ENCODE data around the gene SYNGR1.
A peak's percentile ranks its signal among the peaks of the same experiment; 100 is the strongest.

SYNGR1 gene

DNA sequence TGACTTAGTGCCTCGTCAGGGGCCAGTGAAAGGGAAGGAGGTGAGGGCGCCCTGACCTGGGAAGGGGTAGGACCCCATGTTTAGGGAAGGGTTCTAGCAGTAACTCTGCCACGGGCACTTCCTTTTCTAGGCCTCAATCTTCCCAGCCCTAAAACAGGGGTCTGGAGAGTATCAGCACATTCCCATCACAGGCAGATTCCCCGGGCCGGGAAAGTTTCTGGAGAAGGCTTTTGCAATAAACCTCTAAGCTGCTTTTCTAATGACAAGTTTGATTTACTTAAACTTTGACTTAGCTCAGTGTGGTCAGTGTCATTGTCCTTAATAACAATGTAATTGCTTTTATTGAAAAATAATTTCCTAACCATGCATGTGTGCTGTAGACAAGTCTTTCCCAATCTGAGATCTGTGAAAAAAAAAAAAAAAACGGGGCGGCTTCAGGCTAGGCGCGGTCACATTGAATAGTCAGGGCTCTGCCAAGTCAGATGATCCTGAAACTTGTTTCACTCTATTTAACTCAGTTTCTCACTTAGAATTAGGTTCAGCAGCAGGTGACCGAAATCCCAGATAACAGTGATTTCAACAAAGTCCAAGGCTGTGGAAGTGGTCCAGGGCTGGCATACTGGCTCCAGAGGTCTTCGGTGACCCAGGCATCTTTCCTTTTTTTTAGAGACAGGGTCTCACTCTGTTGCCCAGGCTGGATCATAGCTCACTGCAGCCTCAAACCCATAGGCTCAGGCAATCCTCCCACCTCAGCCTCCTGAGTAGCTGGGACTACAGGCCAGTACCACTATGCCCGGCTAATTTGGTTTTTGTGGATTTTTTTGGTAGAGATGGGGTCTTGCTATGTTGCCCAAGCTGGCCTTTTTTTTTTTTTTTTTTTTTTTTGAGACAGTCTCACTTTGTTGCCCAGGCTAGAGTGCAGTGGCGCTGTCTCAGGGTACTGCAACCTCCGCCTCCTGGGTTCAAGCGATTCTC is 30.3 kb downstream of the SYNGR1 start:
- in situ Hi-C loops (cut with MboI; ENCODE audit: low sequenced_read_pairs): no loop called here
- H3K4me1 ChIP-seq: no peaks in the 10 kb centered on the region
- H3K36me3 ChIP-seq (replicated peaks): no peaks in the 10 kb centered on the region
- H3K27me3 ChIP-seq (ENCODE audit: low read depth): no peaks in the 10 kb centered on the region
- no peak for DNase-seq (ENCODE audit: low spot score in 2 of 2)
- no peaks in the 10 kb centered on the region for H3K9me3 ChIP-seq
- no peak overlapping the region for H3K4me3 ChIP-seq

DNA sequence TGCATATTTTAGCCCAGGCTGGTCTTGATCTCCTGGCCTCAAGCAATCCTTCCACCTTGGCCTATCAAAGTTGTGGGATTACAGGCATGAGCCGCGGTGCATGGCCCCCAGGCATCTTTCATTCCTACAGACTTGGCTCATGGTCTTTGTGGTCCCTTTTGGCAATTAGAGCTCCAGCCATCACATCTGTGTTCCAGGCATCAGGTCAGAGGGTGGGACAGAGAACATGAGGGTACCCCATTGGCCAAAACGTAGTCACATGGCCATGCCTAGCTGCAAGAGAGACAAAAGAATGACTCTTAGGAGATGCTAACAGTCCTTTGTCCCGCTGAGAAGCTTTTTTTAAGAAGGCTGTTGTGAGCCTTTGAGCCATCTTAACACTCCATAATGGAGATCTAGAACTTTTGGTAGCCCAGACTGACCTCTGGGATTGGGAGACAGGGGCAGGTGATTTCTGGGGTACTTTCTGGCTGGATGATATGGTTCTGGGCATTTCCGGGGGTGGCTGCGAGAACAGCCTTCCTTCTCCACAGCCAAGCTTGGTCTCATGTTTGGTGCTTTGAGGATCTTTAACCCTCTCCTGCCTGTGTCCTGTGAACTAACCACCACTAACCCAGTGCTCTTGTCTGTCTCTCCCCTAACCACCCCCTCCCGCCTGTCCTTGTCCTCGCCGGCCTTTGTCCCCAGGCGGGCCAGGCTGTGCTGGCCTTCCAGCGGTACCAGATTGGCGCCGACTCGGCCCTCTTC is 31.4 kb downstream of the SYNGR1 start:
- Histone ChIP-seq H3K27me3 (ENCODE audit: low read depth) (no peaks in the 10 kb centered on the region), H3K4me3 (no peak overlapping the region), H3K4me1 (no peaks in the 10 kb centered on the region), H3K9me3 (no peaks in the 10 kb centered on the region), H3K36me3 (replicated peaks) (no peaks in the 10 kb centered on the region)
- in situ Hi-C loops (cut with MboI; ENCODE audit: low sequenced_read_pairs): no loop called here
- peak in 1 of 2 experiments; percentile 21 for DNase-seq (ENCODE audit: low spot score in 2 of 2)

DNA sequence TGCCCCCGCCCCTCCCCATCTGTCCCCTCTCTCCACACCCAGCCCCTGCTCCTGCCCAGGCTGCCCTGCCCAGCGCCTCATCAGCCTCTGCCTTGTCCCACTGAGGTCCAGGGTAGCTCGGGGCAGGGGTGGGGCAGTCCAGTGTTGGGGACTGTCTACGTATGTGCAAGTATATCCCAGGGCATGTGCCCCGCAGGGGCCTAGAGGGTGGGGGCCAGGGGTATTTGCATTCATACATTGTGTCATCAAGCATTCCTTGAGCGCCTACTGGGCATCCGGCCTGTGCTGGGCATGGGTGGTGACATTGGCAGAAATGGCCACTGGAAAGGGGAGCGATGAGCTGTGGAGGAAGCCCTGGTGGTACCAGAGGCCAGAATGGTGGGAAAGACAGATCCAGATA is 32.1 kb downstream of the SYNGR1 start:
- no peaks in the 10 kb centered on the region for H3K27me3 ChIP-seq (ENCODE audit: low read depth)
- in situ Hi-C loops (cut with MboI; ENCODE audit: low sequenced_read_pairs): no loop called here
- DNase-seq (ENCODE audit: low spot score in 2 of 2): no peak

DNA sequence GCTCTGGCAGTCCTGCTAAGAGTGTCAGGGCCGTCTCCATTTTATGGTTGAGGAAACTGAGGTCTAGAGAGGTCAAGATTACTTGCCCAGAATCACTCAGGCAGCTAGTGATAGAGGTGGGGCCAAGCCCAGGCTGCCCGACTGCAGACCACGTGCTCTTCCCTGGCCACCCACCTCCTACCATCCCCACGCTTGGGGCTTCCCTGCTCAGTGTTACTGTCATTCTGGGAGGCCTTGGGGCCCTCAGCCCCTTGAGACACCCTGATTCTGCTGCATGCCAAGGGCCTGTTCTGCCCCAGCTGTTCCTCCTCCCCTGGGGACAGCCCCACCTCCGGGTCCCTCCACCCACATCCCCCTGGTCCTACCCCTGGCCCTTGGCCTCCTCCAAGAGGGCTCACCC is 32.6 kb downstream of the SYNGR1 start:
- H3K27me3 ChIP-seq (ENCODE audit: low read depth): no peaks in the 10 kb centered on the region
- no peak for DNase-seq (ENCODE audit: low spot score in 2 of 2)
- H3K9me3 ChIP-seq: no peaks in the 10 kb centered on the region
- no peak overlapping the region for H3K4me3 ChIP-seq
- H3K4me1 ChIP-seq: no peaks in the 10 kb centered on the region
- in situ Hi-C loops (cut with MboI; ENCODE audit: low sequenced_read_pairs): no loop called here
- H3K36me3 ChIP-seq (replicated peaks): no peaks in the 10 kb centered on the region

More for the DNA sequence above, 32.1 kb downstream of the SYNGR1 start:
- Histone ChIP-seq H3K36me3 (replicated peaks) (no peaks in the 10 kb centered on the region), H3K4me3 (no peak overlapping the region), H3K4me1 (no peaks in the 10 kb centered on the region), H3K9me3 (no peaks in the 10 kb centered on the region)

DNA sequence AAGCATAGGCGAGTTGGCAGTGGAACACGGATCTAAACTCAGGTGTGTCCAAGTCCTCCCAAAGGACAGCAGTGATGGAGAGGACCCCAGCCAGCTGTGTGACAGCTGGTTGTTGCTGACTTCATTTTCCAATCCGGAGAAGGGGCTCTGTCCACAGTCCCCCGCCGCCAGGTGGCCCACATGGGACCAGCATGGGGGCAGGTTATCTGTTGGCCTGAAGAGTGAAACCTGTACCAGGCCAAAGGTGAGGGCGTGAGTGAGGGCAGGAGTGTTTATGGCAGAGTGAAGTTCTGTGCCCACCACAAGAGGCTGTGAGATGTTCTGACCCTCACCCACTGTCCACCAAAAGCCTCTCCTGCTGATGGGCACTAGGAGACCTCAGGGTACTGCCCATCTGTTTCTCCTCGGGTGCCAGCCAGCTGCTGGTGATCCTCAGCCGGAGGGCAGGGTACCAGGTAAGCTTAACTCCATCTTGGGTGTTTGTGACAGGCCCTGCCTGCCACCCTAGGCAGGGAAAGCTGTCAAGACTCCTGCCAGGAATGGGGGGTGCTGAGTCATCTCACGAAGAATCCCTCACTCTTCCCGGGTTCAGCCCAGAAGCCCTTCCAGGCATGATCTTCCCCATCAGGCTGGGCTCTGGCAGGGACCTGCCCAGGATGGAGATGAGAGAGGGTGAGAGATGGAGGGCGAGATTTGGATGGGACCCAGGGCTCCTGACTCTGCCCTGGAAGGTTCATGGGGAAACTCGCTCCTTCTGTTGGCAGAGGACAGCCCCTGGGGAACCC is 34.2 kb downstream of the SYNGR1 start:
- Histone ChIP-seq H3K4me1 (no peaks in the 10 kb centered on the region), H3K36me3 (replicated peaks) (no peaks in the 10 kb centered on the region), H3K4me3 (no peak overlapping the region), H3K9me3 (no peaks in the 10 kb centered on the region), H3K27me3 (ENCODE audit: low read depth) (no peaks in the 10 kb centered on the region)
- no peak for DNase-seq (ENCODE audit: low spot score in 2 of 2)
- in situ Hi-C loops (cut with MboI; ENCODE audit: low sequenced_read_pairs): no loop called here

DNA sequence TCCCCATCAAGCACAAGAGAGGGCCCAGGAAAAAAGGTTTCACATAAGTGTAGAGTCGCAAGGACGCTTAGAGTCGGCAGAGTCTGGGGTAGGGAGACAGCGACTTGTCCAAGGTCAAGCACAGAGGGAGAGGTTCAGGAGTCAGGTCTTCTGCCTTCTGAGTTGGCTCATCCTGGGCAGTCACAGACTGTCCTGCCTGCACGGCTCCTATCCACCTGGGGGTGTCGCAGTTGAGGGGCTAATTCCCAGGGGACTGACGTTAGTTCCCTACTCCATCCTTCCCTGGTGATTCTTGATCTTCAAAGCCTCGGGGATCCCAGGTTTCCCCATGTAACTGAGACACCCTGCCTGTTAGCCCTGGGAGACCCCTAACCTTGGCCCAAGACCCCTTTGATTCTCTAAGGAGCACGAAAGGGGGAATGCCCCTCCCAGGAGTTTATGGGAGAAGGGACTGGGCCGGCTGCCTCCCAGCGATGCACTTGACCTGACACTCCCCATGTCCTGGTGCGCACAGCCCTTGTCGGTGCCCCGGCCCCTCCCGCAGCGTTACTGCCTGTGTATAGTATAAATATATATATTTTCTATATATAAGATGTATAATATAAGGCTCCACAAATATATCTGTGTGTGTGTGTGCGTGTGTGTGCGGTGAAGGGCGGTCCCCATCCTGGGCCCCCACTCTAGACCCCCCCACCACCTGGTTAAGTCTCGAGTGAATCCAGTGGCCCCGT is 35.1 kb downstream of the SYNGR1 start:
- DNase-seq (ENCODE audit: low spot score in 2 of 2): peak in 1 of 2 experiments; percentile 49
- Histone ChIP-seq H3K4me3 (no peak overlapping the region), H3K36me3 (replicated peaks) (no peaks in the 10 kb centered on the region), H3K9me3 (no peaks in the 10 kb centered on the region), H3K27me3 (ENCODE audit: low read depth) (no peaks in the 10 kb centered on the region), H3K4me1 (no peaks in the 10 kb centered on the region)
- in situ Hi-C loops (cut with MboI; ENCODE audit: low sequenced_read_pairs): no loop called here

DNA sequence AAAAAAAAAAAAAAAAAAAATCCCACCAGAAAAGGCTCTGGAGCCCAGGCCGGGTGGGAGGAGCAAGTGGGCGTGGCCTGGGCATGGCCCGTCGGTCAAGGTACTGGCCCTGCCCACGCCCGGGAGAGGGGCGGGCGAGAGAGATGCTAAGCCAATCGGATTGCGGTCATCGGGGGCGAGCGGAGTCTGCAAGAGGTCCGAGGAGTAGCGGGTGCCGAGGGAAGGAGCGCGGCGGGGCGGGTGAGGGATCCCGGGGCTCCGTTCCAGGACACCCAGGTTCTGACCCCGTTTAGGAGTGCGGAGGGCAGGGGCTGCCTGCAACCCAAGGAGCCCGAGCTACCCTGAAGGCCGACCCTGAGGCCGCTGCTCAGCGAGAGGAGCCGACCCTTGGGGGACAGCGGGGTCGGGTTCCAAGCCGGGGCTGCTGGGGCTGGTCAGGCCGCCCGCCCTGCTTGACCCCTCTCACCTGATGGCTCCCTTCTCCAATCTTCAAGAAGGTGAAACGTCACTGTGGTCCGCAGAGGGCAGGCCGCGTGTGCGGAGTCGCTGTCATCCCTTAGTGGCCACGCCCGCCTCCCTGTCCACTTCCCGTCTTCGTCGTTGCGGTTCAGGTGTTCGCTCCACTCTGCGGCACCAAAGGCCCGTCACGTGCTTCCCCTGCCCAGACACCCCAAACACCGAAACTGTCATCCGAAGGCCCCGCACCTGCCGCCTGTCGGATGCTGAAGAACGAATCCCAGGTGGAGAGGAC is 38.6 kb downstream of the SYNGR1 start:
- H3K36me3 ChIP-seq (replicated peaks): no peaks in the 10 kb centered on the region
- no peaks in the 10 kb centered on the region for H3K4me1 ChIP-seq
- H3K27me3 ChIP-seq (ENCODE audit: low read depth): peaks cover 3% of the 10 kb centered on the region; the same call in 1 of the 2 replicates
- H3K4me3 ChIP-seq: no peak overlapping the region
- peak in 1 of 2 experiments; percentile 41 for DNase-seq (ENCODE audit: low spot score in 2 of 2)
- H3K9me3 ChIP-seq: no peaks in the 10 kb centered on the region
- in situ Hi-C loops (cut with MboI; ENCODE audit: low sequenced_read_pairs): no loop called here

DNA sequence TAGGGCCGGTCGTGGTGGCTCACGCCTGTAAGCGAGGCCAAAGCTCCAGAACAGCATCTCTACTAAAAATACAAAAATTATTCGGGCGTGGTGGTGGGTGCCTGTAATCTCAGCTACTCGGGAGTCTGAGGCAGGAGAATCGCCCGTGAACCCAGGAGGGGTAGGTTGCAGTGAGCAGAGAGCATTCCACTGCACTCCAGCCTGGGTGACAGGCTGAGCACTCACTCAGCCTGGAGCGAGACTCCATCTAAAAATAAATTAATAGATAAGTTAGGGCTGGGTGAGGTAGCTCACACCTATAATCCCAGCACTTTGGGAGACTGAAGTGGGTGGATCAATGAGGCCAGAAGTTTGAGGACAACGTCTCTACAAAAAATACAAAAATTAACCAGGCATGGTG is 39.6 kb downstream of the SYNGR1 start:
- Histone ChIP-seq H3K9me3 (no peaks in the 10 kb centered on the region), H3K36me3 (replicated peaks) (no peaks in the 10 kb centered on the region), H3K4me3 (no peak overlapping the region), H3K4me1 (no peaks in the 10 kb centered on the region), H3K27me3 (ENCODE audit: low read depth) (peaks cover 3% of the 10 kb centered on the region; the same call in 1 of the 2 replicates)
- in situ Hi-C loops (cut with MboI; ENCODE audit: low sequenced_read_pairs): no loop called here
- DNase-seq (ENCODE audit: low spot score in 2 of 2): no peak

DNA sequence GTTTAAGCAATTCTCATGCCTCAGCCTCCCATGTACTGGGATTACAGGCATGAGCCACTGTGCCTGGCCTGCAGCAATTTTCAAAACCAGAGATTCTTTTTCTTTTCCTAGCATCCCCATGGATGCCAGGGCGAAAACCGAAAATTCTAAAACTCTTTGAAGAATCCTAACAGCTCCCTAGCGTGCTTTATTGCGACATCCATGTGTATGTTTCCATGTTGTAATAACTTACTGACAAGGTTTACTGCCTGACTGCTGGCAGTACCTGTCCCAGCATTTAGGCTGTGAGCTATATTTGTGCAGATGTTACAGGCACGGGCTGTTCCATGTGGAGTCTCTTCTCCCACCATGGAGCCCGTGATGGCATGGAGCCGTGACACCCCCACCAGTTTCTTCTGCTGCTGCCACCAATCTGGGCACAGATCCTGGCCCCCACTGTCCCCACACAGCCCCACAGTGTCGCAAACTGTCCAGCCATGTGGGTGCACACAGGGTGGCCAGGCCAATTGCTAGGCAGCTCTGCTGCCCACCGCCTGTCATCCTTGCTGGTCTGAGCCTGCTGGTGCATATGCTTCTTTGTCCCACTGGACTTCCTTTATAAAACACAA is 42.7 kb downstream of the SYNGR1 start:
- Histone ChIP-seq H3K4me1 (no peaks in the 10 kb centered on the region), H3K9me3 (no peaks in the 10 kb centered on the region), H3K27me3 (ENCODE audit: low read depth) (peaks cover 3% of the 10 kb centered on the region; the same call in 1 of the 2 replicates), H3K36me3 (replicated peaks) (no peaks in the 10 kb centered on the region), H3K4me3 (no peak overlapping the region)
- in situ Hi-C loops (cut with MboI; ENCODE audit: low sequenced_read_pairs): no loop called here
- no peak for DNase-seq (ENCODE audit: low spot score in 2 of 2)

DNA sequence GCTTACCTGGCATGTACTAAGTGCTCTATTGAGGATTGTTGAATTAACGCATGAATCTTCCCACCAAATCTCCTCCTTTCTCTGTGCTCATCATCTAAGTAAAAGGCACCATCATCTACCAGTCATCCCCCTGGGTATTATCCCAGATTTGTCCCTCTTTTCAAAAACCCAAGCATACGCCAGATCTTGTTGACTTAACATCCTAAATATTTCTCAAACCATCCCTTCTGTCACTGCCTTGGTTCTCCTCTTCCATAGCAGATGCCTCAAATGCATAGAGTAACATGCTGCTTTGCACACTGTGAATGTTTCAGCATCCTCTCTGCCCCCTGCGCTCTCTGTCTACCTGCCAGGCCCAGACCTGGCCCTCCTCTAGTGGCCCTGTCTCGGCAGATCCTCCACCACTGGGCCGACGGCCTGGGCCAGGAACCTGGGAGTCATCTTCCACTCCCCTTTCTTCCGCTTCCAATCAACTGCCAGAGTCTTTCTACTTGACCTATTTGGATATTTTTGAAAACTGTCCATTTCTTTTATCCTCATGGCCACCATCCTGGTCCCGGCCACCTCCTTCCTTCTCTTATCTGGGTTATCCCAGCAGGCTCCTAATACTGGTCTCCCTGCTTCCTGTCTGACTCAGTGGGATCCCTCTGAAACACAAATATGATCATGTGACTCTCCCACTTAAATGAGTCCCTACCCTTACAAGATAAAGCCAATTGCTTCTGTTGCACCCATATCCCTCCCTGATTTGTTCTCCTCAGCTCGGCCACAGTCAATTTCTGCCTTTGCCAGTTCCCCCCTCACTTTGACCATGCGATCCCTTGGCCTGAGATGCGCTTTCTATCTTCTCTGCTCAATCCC is 46.4 kb downstream of the SYNGR1 start:
- no peak for DNase-seq (ENCODE audit: low spot score in 2 of 2)

DNA sequence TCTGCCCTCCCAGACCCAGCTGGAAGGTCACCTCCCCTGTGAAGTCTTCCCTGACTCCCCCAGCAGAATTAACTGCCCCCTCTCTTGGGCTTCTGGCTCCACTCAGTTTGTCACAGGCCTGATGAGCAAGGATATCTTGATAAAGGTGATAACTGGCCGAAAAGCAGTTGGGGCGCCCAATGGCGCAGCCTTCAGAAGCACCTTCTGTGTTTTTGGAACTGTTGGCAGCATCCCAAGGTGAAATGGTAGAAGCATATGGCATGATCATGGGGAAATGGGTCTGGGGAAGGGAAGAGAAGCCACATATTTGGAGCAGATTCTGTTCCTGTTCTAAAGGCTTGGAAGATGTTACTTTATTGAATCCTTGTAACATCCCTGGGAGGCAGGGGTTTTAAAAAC is 47.0 kb downstream of the SYNGR1 start:
- Histone ChIP-seq H3K4me3 (no peak overlapping the region), H3K9me3 (no peaks in the 10 kb centered on the region), H3K27me3 (ENCODE audit: low read depth) (peaks cover 2% of the 10 kb centered on the region; the same call in 1 of the 2 replicates), H3K36me3 (replicated peaks) (no peaks in the 10 kb centered on the region), H3K4me1 (peaks cover 4% of the 10 kb centered on the region; the same call in 1 of the 2 replicates)
- in situ Hi-C loops (cut with MboI; ENCODE audit: low sequenced_read_pairs): no loop called here
- no peak for DNase-seq (ENCODE audit: low spot score in 2 of 2)

More for the DNA sequence above, 46.4 kb downstream of the SYNGR1 start:
- Histone ChIP-seq H3K4me3 (no peak overlapping the region), H3K36me3 (replicated peaks) (no peaks in the 10 kb centered on the region), H3K9me3 (no peaks in the 10 kb centered on the region), H3K4me1 (peaks cover 4% of the 10 kb centered on the region; the same call in 1 of the 2 replicates), H3K27me3 (ENCODE audit: low read depth) (peaks cover 3% of the 10 kb centered on the region; the same call in 1 of the 2 replicates)
- in situ Hi-C loops (cut with MboI; ENCODE audit: low sequenced_read_pairs): no loop called here
